H1 (cell line): ENCODE measurements around the gene EPG5. TPM values are rescaled to one million over a fixed set of nuclear protein-coding genes. Genes with fewer than 3 reads are reported as not detected.
A peak's percentile ranks its signal among the peaks of the same experiment; 100 is the strongest.

ENCODE experiments used
- CTCF ChIA-PET: fragments of 300-600 bp; sonication (Branson Sonifier 250); formaldehyde crosslinking; loops from one replicate; lab custom pipeline; 2021; ENCODE audit not compliant: partially characterized antibody; lab: Charles Lee
- POLR2A ChIA-PET: fragments of 300-600 bp; sonication (Branson Sonifier 250); formaldehyde crosslinking; loops from one replicate; lab custom pipeline; 2021; ENCODE audit warnings: inconsistent platforms; ENCODE audit not compliant: partially characterized antibody; lab: Charles Lee
- DNase-seq, 2 experiments: peaks; one replicate each; pipeline versions ENCODE4 v3.0.0 to v3.0.0-alpha.2; 2010 to 2022; ENCODE audit warnings: low spot score in 2 of 2, low read depth in 1 of 2, mixed read lengths in 1 of 2
- FAIRE-seq: peaks from 2 replicates; lab custom pipeline; 2011; peaks lifted over from hg19 to GRCh38; lab: Jason Lieb, UNC
- H2AFZ ChIP-seq: 2 replicates; pipeline ENCODE4 v1.8.1; 2012; ENCODE audit warnings: low read length, inconsistent platforms
- H2AK5ac ChIP-seq: 2 replicates; pipeline ENCODE4 v1.6.1; 2013; ENCODE audit warnings: low read depth, low read length
- H2BK120ac ChIP-seq: replicated peaks from 2 replicates; pipeline ENCODE3; 2013; ENCODE audit warnings: low read depth, low read length, inconsistent platforms
- H2BK12ac ChIP-seq: 2 replicates; pipeline ENCODE4 v1.6.1; 2013; ENCODE audit warnings: low read depth, low read length
- H2BK15ac ChIP-seq: 2 replicates; pipeline ENCODE4 v1.6.1; 2013; ENCODE audit warnings: low read length
- H2BK20ac ChIP-seq: 2 replicates; pipeline ENCODE4 v1.6.1; 2013; ENCODE audit warnings: low read length
- H2BK5ac ChIP-seq: 2 replicates; pipeline ENCODE4 v1.6.1; 2013; ENCODE audit warnings: low read depth, low read length
- H3K14ac ChIP-seq: 2 replicates; pipeline ENCODE4 v1.6.1; 2013; ENCODE audit warnings: inconsistent platforms; ENCODE audit not compliant: insufficient read length
- H3K18ac ChIP-seq: 2 replicates; pipeline ENCODE4 v1.6.1; 2013; ENCODE audit warnings: low read length; ENCODE audit errors: extremely low read depth
- H3K23ac ChIP-seq: 2 replicates; pipeline ENCODE4 v1.6.1; 2013; ENCODE audit warnings: inconsistent platforms; ENCODE audit not compliant: insufficient read length
- H3K23me2 ChIP-seq: 2 replicates; pipeline ENCODE4 v1.6.1; 2013; ENCODE audit warnings: low read depth, low read length
- H3K27ac ChIP-seq: 2 replicates; pipeline ENCODE4 v1.6.1; 2011; ENCODE audit warnings: low read depth, low read length, inconsistent platforms
- H3K27me3 ChIP-seq, 4 experiments: replicated peaks in 1 of 4; 1 replicate in 1 of 4; 2 replicates in 3 of 4; pipeline versions ENCODE4 v1.6.1 to v1.8.1; 2011 to 2013; ENCODE audit warnings: low read length in 3 of 4, mild to moderate bottlenecking in 3 of 4, inconsistent platforms in 2 of 4, mixed read lengths in 2 of 4, moderate library complexity in 1 of 4; ENCODE audit not compliant: control insufficient read depth in 3 of 4, insufficient read depth in 3 of 4; ENCODE audit errors: extremely low read depth in 1 of 4
- H3K36me3 ChIP-seq, 4 experiments: 2 replicates each; pipeline versions ENCODE4 v1.6.1 to v1.8.1; 2011 to 2013; ENCODE audit warnings: mild to moderate bottlenecking in 4 of 4, low read length in 3 of 4, moderate library complexity in 2 of 4, control low read depth in 1 of 4, inconsistent platforms in 1 of 4; ENCODE audit not compliant: insufficient read depth in 4 of 4, control insufficient read depth in 2 of 4
- H3K4ac ChIP-seq: replicated peaks from 2 replicates; pipeline ENCODE3; 2013; ENCODE audit warnings: low read length, low read depth, mixed read lengths, inconsistent platforms; ENCODE audit not compliant: insufficient read length
- H3K4me1 ChIP-seq, 4 experiments: replicated peaks in 1 of 4; 1 replicate in 1 of 4; 2 replicates in 3 of 4; pipeline versions ENCODE4 v1.6.1 to v1.8.1; 2011 to 2013; ENCODE audit warnings: low read length in 3 of 4, inconsistent platforms in 2 of 4, mixed read lengths in 1 of 4; ENCODE audit not compliant: insufficient read depth in 4 of 4, control insufficient read depth in 3 of 4
- H3K4me2 ChIP-seq, 2 experiments: 2 replicates each; pipeline versions ENCODE4 v1.6.1 to v1.8.1; 2011 to 2013; ENCODE audit warnings: low read depth in 2 of 2, low read length in 2 of 2, control low read depth in 1 of 2, inconsistent platforms in 1 of 2, mild to moderate bottlenecking in 1 of 2; ENCODE audit not compliant: insufficient read depth in 1 of 2
- H3K4me3 ChIP-seq, 4 experiments: fragments of 200-600, 300-600 bp in 1 of 4; sonication (generic), shearing (Covaris generic), sonication (Bioruptor Twin) in 1 of 4; 2 replicates each; pipeline versions ENCODE4 v1.5.1 to v1.8.1; 2011 to 2016; ENCODE audit warnings: low read length in 4 of 4, low read depth in 3 of 4, control low read depth in 2 of 4, inconsistent platforms in 2 of 4, mild to moderate bottlenecking in 2 of 4, mixed read lengths in 1 of 4, moderate library complexity in 1 of 4; ENCODE audit not compliant: insufficient read depth in 2 of 4; ENCODE audit errors: extremely low read depth in 1 of 4
- H3K56ac ChIP-seq: replicated peaks from 2 replicates; pipeline ENCODE3; 2013; ENCODE audit warnings: low read depth, mild to moderate bottlenecking, mixed read lengths, low read length, inconsistent platforms; ENCODE audit not compliant: insufficient read length
- H3K79me1 ChIP-seq: 2 replicates; pipeline ENCODE4 v1.6.1; 2013; ENCODE audit warnings: low read depth, low read length, control low read depth
- H3K79me2 ChIP-seq, 2 experiments: 2 replicates each; pipeline versions ENCODE4 v1.6.1 to v1.8.1; 2012 to 2013; ENCODE audit warnings: low read length in 2 of 2, mild to moderate bottlenecking in 2 of 2, inconsistent platforms in 1 of 2; ENCODE audit not compliant: insufficient read depth in 2 of 2, control insufficient read depth in 1 of 2
- H3K9ac ChIP-seq, 4 experiments: replicated peaks in 1 of 4; 1 replicate in 1 of 4; 2 replicates in 3 of 4; pipeline versions ENCODE4 v1.6.1 to v1.8.1; 2011 to 2013; ENCODE audit warnings: low read depth in 3 of 4, low read length in 3 of 4, control low read depth in 2 of 4, mild to moderate bottlenecking in 2 of 4, moderate library complexity in 2 of 4, inconsistent platforms in 1 of 4; ENCODE audit errors: extremely low read depth in 1 of 4
- H3K9me3 ChIP-seq, 2 experiments: 2 replicates each; pipeline versions ENCODE4 v1.6.1 to v1.8.1; 2012 to 2013; ENCODE audit warnings: mild to moderate bottlenecking in 2 of 2, moderate library complexity in 2 of 2, control low read depth in 1 of 2, inconsistent platforms in 1 of 2, low read depth in 1 of 2, low read length in 1 of 2, mixed read lengths in 1 of 2; ENCODE audit not compliant: insufficient read depth in 2 of 2
- H4K20me1 ChIP-seq, 2 experiments: replicated peaks in 1 of 2; 2 replicates each; pipeline versions ENCODE3 to v1.8.1; 2011 to 2013; ENCODE audit warnings: inconsistent platforms in 2 of 2, low read length in 2 of 2, mild to moderate bottlenecking in 1 of 2; ENCODE audit not compliant: insufficient read depth in 2 of 2, control insufficient read depth in 1 of 2
- H4K5ac ChIP-seq: 2 replicates; pipeline ENCODE4 v1.6.1; 2013; ENCODE audit warnings: low read length, low read depth, mixed read lengths, inconsistent platforms; ENCODE audit not compliant: insufficient read length
- H4K8ac ChIP-seq: 2 replicates; pipeline ENCODE4 v1.8.0; 2013; ENCODE audit warnings: mild to moderate bottlenecking, moderate library complexity, low read length, inconsistent platforms; ENCODE audit not compliant: insufficient read depth; ENCODE audit errors: extremely low read depth
- H4K91ac ChIP-seq: replicated peaks from 2 replicates; pipeline ENCODE3; 2013; ENCODE audit warnings: low read length, mixed read lengths, inconsistent platforms; ENCODE audit not compliant: insufficient read length
- ASH2L ChIP-seq: fragments of 200-600, 300-600 bp; sonication (generic); IDR thresholded peaks from one replicate; pipeline ENCODE4 v1.7.1; 2017; ENCODE audit warnings: low read length
- BRCA1 ChIP-seq: IDR thresholded peaks from 2 replicates; pipeline ENCODE4 v1.6.1; 2012; ENCODE audit warnings: low read depth, low read length, improper control_type of control experiment
- CBX8 ChIP-seq: fragments of 300-800, 300-1000 bp; sonication (generic); IDR thresholded peaks from 2 replicates; pipeline ENCODE4 v1.7.1; 2016; ENCODE audit warnings: low read depth, low read length, borderline replicate concordance
- CHD2 ChIP-seq: IDR thresholded peaks from 2 replicates; pipeline ENCODE4 v1.6.1; 2012; ENCODE audit warnings: low read length, improper control_type of control experiment
- HDAC2 ChIP-seq, 2 experiments: fragments of 300-600 bp in 1 of 2; sonication (generic) in 1 of 2; IDR thresholded peaks; 2 replicates each; pipeline ENCODE4 v1.6.1; 2011 to 2012; ENCODE audit warnings: low read depth in 2 of 2, low read length in 2 of 2, mild to moderate bottlenecking in 2 of 2, moderate library complexity in 2 of 2, borderline replicate concordance in 1 of 2, inconsistent platforms in 1 of 2
- SP4 ChIP-seq: IDR thresholded peaks from 2 replicates; pipeline ENCODE4 v1.6.1; 2012; ENCODE audit warnings: low read length, inconsistent platforms
- TCF12 ChIP-seq: IDR thresholded peaks from 2 replicates; pipeline ENCODE4 v1.6.1; 2011; ENCODE audit warnings: low read depth, mild to moderate bottlenecking, low read length
- USF2 ChIP-seq: IDR thresholded peaks from 2 replicates; pipeline ENCODE4 v1.6.1; 2011; ENCODE audit warnings: low read length, improper control_type of control experiment
- WGBS, 2 experiments: shearing (Covaris generic) in 1 of 2; methylation state at CpG; one replicate each; pipeline versions ENCODE4 v1.1.6 to v1.1.7; 2013 to 2015; ENCODE audit warnings: low lambda C conversion rate in 2 of 2, mixed read lengths in 2 of 2, inconsistent platforms in 1 of 2, low coverage in 1 of 2, missing lambda C conversion rate in 1 of 2; ENCODE audit not compliant: insufficient replicate concordance in 2 of 2, insufficient coverage in 1 of 2, insufficient read length in 1 of 2; ENCODE audit errors: extremely low coverage in 1 of 2, missing lambda C conversion rate in 1 of 2; 5-methylcytosine and 5-hydroxymethylcytosine counted together
- long read RNA-seq, 2 experiments: library from RNA in 1 of 2; library from capped mRNA in 1 of 2; stranded (forward); transcript quantifications; one replicate each; pipeline ENCODE4 v2.0.0, GENCODE V29; 2021; ENCODE audit warnings: inconsistent platforms in 1 of 2
- polyA minus RNA-seq, 3 experiments: library from RNA; depleted of rRNA, polyadenylated mRNA; stranded (reverse); fragments of >200 nt; gene quantifications; 1 replicate in 2 of 3; 2 replicates in 1 of 3; pipeline ENCODE4 v1.2.3, GENCODE V29; 2011
- polyA plus RNA-seq, 7 experiments: library from polyadenylated mRNA; depleted of rRNA in 3 of 7; stranded (reverse) in 5 of 7; unstranded in 2 of 7; fragments of >200 nt in 5 of 7; fragments of 200-250 nt in 2 of 7; gene quantifications; 1 replicate in 5 of 7; 2 replicates in 1 of 7; 4 replicates in 1 of 7; pipeline versions ENCODE4 v1.2.1 to v1.2.3, GENCODE V29; 2011 to 2013; ENCODE audit warnings: missing spikeins in 2 of 7, mixed read lengths in 2 of 7
- total RNA-seq: library from RNA; stranded (reverse); fragmentation: NEBNext Ultra II Directional; extraction: Animal tissue kit (Norgen Biotek cat#: 25700); gene quantifications from 2 replicates; pipeline ENCODE4 v1.2.1, GENCODE V29; 2021

Gene EPG5
- 18.3 and 18.6 TPM in 2 replicates for total RNA-seq
- 11.6 and 14.1 TPM in 2 replicates for polyA plus RNA-seq (2011; rRNA removed)
- polyA plus RNA-seq (2011; cell fraction: cytosol; rRNA removed) = 13.4 TPM
- 28.9 TPM for polyA plus RNA-seq (2011; cell fraction: nucleus; rRNA removed)
- 7.2 to 9.1 TPM (median 7.7 TPM) in 4 replicates for polyA plus RNA-seq (2012, experiment 1 of 2)
- polyA plus RNA-seq (2012, experiment 2 of 2) = 0.70 TPM
- 6.3 TPM for polyA plus RNA-seq (2013, experiment 1 of 2)
- 5.5 TPM for polyA plus RNA-seq (2013, experiment 2 of 2)
- 62.3 and 83.2 TPM in 2 replicates for polyA minus RNA-seq (2011; rRNA and poly(A)+ RNA removed)
- 20.3 TPM for polyA minus RNA-seq (2011; cell fraction: cytosol; rRNA and poly(A)+ RNA removed)
- polyA minus RNA-seq (2011; cell fraction: nucleus; rRNA and poly(A)+ RNA removed) = 65.4 TPM
- long read RNA-seq, experiment 1, partial matches to known transcripts = 0 of 4 reads
- long read RNA-seq, experiment 1, other reads (novel, unspliced or antisense) = 4 of 4 reads
- long read RNA-seq, experiment 2, partial matches to known transcripts = 1 of 1 reads
- long read RNA-seq, experiment 2, other reads (novel, unspliced or antisense) = 0 of 1 reads

DNA sequence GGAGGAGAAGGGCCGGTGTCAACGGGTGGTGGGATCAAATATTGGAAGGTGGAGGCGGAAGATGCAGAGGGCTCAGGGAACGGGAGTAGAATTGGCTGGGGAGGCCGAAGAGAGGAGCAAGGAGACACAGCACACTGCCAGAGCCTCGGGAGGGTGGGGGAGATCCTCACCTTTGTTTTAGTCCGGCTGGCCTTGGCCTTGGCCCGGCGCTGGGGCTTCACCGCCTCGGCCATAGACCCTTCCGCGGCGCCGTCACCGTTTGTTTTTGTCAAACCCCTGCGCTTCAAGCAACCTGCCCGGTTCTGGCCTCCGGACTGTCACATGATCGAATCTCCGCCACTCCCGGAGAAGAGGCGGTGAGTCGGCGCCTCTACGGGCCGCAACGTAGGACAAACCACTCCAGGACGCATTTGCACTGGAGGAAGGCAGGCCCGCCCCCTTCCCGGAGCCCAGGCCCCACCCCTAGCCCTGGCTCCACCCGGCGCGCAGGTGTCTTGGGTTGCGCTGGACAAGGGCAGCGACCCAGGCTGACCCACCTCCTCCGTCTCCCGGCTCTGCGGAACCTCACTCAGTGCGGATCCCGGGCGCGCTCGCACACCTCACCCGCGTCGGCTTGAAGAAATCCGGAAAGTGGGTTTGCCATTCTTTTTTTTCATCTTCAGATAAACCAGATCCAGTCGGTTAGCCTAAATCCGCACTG, at the start of gene EPG5:
Gene EPG5, minus strand, starts transcription at position 323 of the 700 bp plus-strand sequence. Its CDS starts 90 bp downstream, at position 233.
- Histone ChIP-seq H2AK5ac (no peak within 1 kb of the TSS), H3K23ac (no peak within 1 kb of the TSS), H2BK15ac (no peak within 1 kb of the TSS), H3K79me2 (peaks cover 0 to 22% of the 10 kb centered on the region in 2 experiments; a peak in 2 of 4 replicates), H4K5ac (no peak within 1 kb of the TSS), H3K79me1 (no peaks in the 10 kb centered on the region; the same call in 1 of the 2 replicates), H4K20me1 (no peaks in the 10 kb centered on the region), H3K4me3 (peak within 1 kb of the TSS; percentile 80 to 98 (median 91)), H3K27me3 (peaks cover 0 to 3% (median 0%) of the 10 kb centered on the region in 4 experiments; a peak in 3 of 7 replicates), H3K4me1 (no peaks in the 10 kb centered on the region), H2BK5ac (no peak within 1 kb of the TSS), H2BK120ac (no peak within 1 kb of the TSS), H3K14ac (no peak within 1 kb of the TSS), H3K56ac (no peak within 1 kb of the TSS), H2BK20ac (no peak within 1 kb of the TSS), H3K36me3 (no peaks in the 10 kb centered on the region), H3K23me2 (peaks cover 8% of the 10 kb centered on the region), H3K18ac (no peak within 1 kb of the TSS; the same call in 1 of the 2 replicates), H4K8ac (peak within 1 kb of the TSS; percentile 66; the same call in 1 of the 2 replicates), H3K9me3 (no peaks in the 10 kb centered on the region), H3K9ac (peak within 1 kb of the TSS; percentile 70 to 83 (median 76)), H2AFZ (peak within 1 kb of the TSS; percentile 76), H3K4me2 (peak within 1 kb of the TSS; percentile 61 to 79), H3K4ac (peak within 1 kb of the TSS; percentile 53), H2BK12ac (no peak within 1 kb of the TSS), H3K27ac (peak within 1 kb of the TSS; percentile 75; the same call in 1 of the 2 replicates), H4K91ac (no peak within 1 kb of the TSS)
- FAIRE-seq = peak; percentile 28
- DNase-seq = peak; percentile 90 to 97
- 1% methylated on average over 34 of the region's 50 CpGs; no CpG with 5 or more reads in 1 of the 2 experiments for WGBS, 2 experiments
- CTCF ChIA-PET = no interaction called here
- POLR2A ChIA-PET = interaction anchor here (1.0 kb wide), 1 partner anchor 131 kb away, joined by 3 read pairs; the partner anchor contains the start of gene ATP5F1A
- TF ChIP-seq CHD2 = peak; percentile 62; the same call in 1 of the 2 replicates
- 0 out of 2 replicates have a peak, but pooled peaks have one; percentile 70 for TF ChIP-seq SP4
- no peak for TF ChIP-seq BRCA1
- TF ChIP-seq CBX8 = no peak
- 0 out of 4 replicates have a peak, but pooled peaks of 1 of the 2 experiments have one; percentile 78 for TF ChIP-seq HDAC2 (IDR thresholded peaks at IDR 0.05; ENCODE audit: borderline replicate concordance in 1 of 2, low read depth in 2 of 2, low read length in 2 of 2)
- peak; percentile 56 for TF ChIP-seq ASH2L
- peak; percentile 81 for TF ChIP-seq USF2
- peak; percentile 73; the same call in 1 of the 2 replicates for TF ChIP-seq TCF12
